Stimulated activated CD4-positive, alpha-beta T cell treated with anti-CD3 and anti-CD28 coated beads, Interleukin-1b, Interleukin-23, amount 100 ng/mL, for 1 hour (primary cell): ENCODE results near the gene CST8.

Experiments
- DNase-seq, 2 donors: peaks; one replicate each; pipeline ENCODE4 v3.0.0-alpha.2; 2020; ENCODE audit warnings: low read depth in 2 of 2

The CST8 gene

GRCh38 chr20:23524146-23524545, 33.2 kb downstream of the CST8 start:
- DNase-seq: no peak

GRCh38 chr20:23526850-23527249, 35.9 kb downstream of the CST8 start:
- DNase-seq: no peak

GRCh38 chr20:23528867-23529431, 38.0 kb downstream of the CST8 start:
- DNase-seq: no peak

DNA sequence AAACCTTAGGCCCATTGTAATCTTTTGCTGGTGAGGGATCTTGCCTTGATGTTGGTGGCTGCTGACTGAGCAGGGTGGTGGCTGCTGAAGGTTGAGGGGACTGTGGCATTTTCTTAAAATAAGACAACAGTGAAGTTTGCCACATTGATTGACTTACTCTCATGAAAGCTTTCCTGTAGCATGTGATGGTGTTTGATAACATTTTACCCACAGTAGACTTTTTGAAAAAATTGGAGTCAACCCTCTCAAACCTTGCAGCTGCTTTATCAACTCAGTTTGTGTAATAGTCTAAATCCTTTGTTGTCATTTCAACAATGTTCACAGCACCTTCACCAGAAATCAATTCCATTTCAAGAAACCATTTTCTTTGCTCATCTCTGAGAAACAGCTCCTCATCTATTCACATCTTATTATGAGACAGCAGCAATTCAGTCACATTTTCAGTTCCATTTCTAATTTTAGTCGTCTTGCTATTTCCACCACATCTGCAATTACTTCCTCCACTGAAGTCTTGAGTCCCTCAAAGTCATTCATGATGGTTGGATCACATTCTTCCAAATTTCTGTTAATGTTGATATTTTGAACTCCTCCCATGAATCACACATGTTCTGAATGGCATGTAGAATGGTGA, 40.1 kb downstream of the CST8 start:
- DNase-seq: no peak

- DNase-seq: no peak
These were observed 41.6 kb downstream of the CST8 start for GRCh38 chr20:23532533-23532932.

- DNase-seq: no peak
These were observed 42.2 kb downstream of the CST8 start for GRCh38 chr20:23533161-23533560.

- DNase-seq: no peak
These were observed 44.1 kb downstream of the CST8 start for GRCh38 chr20:23534801-23535593.

DNA sequence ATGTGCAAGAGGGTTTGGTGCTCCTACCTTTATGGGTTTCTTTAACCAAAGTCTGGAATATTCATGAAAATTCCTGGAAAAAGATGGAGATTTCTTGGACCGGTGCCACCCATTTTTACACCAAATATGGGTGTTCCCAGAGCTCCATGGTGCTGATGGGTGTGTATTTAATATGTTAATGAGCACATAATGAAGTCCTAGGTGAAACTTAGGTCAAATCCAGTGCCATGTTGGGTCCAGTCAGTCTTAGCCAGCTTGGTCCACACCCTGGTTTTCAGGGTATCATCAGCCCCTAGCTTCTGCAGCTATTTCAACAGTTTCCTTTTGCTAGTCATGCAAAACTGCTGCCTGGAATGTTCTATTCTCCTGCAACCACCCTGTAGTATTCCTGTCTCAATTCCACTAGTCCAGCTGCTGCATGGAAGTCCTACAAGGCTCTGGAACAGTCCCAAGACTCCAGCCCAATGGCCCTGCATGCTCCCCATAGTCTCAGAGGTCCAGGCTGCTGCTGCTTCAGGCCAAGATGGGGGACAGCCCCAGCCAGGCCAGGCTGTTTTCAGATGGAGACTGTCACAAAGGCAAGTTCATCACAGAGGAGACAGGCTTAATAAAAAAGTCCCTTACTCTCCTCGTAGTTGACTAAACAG, 45.5 kb downstream of the CST8 start:
- no peak for DNase-seq

DNA sequence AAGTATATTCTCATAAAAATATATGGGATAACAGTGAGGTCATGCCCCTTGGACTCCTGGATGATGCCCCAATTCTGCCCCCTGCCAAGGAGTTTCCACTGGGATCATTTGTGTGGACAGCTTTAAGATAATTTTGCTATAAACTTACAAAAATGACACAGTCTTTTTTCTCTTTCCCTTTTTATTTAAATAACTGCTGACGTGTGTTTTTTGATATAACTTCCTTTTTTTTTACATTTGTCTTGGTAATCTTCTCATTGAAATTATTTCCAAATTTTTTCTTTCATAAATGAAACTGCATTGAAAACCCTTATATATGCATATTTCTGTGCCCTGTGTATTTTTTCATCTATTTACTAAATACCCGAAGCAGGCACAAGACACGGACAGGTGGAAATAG, 46.1 kb downstream of the CST8 start:
- no peak for DNase-seq

DNA sequence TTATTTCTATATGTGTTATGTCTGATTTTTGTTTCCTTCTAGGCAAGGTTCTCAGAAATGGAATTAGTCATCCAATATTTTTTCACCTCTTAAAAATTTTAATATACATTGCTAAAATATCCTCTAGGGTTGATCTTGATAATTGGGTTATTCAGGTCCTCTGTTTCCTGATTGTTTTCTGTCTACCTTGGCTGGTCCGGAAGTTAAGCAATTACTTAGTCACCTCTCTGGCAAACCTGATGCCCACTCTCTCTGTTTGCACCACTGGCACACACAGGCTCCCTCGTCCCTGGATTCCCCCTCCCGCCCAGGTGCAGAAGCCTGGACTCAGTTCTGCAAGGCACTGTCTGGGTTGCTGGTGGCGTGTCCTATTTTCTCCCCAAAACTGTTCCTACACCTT, 49.7 kb downstream of the CST8 start:
- DNase-seq: no peak

GRCh38 chr20:23541330-23541729, 50.4 kb downstream of the CST8 start:
- DNase-seq: no peak

- DNase-seq: no peak
These were observed 50.9 kb downstream of the CST8 start for GRCh38 chr20:23541776-23542175.

DNA sequence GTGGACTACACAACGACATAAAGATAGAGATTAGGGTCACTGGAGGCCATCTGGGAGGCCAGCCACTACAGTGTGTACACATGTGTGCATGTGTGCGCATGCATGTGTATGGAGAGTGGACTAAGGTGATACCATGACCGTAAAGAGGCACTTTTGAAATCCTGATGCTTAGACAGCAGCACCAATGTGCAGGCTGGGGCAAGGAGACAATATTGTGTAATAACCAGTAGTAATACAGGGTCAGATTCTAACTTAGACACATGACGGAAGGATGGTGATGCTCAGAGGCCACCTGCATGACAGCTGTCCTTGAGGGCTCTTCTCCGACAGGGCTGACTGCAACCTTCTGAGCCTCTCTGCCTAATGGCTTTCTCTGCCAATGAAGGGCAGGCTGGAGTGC, 51.9 kb downstream of the CST8 start:
- no peak for DNase-seq

- DNase-seq: no peak
These were observed 53.2 kb downstream of the CST8 start for GRCh38 chr20:23544133-23544532.
